HG03280 (cell line): ENCODE measurements around the gene SLC4A1.

Experiments used
- ATAC-seq: cut with Tn5 transposase; IDR thresholded peaks from one replicate; pipeline ENCODE4 v1.9.1; 2021; ENCODE audit warnings: mild to moderate bottlenecking, moderate library complexity; ENCODE audit not compliant: unreplicated experiment

The SLC4A1 gene

DNA sequence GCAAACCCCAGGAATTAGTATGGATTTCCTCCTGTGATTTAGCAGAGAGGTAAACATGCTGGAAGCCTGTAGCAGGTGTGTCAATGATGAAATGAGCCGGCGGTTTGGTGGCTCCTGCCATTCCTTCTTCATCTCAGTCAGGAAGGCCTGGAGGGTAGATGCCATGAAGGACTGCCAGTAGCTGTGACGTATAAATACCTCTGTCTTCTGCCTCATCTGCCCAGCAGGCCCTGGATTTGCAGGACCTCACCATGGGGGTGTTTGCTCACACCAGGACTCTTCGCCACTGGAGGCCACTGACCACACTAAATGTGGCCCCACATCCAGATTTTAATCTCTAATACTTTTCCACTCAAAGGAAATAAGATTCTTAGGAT is 16.1 kb upstream of the SLC4A1 start:
- ATAC-seq = no peak

DNA sequence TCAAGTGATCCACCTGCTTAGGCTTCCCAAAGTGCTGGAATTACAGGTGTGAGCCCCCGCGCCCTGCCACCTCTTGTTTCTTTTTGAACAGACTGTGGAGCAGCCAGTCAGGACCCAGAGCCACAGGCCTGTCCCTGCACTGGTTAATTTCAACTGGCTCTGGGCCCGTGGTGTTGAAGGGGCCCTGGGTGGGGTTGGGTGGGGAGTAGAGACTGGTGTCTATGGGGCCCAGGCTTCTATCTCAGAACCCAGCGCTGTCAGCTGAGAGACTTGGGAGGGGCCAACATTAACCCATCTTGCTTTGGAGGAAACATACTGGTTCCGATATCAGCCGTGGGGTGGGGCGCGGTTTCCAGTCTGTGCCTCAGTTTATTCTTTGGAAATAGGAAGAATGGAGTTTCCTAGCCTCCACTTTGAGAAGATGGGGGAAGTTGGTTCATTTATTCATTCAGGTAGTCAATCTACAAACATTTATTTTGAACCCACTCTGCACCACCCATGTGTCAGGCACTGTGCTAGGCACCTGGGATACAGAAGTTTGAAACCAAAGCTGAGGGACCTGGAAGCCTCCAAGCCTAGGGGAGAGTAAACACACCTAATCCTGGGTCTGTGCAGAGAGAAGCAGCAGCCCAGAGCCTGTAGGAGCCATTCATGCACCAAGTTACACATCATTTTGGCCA is 15.5 kb upstream of the SLC4A1 start:
- ATAC-seq = no peak

DNA sequence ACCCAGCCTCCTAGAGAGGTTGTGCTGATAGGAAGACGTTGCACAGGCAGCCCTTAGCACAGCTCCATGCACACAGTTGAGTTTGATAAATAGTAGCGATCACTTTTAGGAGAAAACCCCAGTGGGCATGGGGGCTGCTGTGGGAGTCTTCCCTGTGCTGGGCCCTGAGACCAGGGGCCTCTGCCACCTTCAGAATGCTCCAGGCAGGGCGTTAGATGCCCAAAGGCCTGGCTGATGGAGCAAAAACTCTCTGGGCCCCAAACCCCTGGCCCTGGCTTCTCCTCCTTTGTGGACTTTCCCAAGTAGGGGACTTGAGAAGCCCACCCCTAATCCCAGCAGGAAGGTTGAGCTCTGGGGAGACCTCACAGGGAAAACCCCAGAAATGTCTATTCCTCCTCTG is 14.3 kb upstream of the SLC4A1 start:
- ATAC-seq = no peak

DNA sequence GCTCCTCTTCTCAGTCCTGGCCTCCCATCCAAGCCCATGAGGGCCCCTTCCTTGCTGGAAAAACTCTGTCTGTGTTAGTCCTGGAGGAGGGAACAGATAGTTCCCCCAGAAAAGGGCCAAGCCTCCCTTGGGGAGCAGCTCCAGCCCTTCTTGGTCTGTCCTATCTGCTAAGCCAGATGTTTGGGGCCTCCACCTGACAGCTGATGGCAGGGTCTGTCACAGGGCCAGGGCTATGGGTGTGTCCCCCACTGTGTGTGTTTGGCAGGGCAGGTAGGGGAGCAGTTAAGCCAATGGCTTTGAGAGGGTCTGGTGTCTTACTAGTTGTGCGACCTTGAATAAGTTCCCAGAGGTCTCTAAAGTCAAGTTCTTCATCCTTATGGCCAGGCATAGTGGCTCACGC is 13.6 kb upstream of the SLC4A1 start:
- ATAC-seq = no peak

DNA sequence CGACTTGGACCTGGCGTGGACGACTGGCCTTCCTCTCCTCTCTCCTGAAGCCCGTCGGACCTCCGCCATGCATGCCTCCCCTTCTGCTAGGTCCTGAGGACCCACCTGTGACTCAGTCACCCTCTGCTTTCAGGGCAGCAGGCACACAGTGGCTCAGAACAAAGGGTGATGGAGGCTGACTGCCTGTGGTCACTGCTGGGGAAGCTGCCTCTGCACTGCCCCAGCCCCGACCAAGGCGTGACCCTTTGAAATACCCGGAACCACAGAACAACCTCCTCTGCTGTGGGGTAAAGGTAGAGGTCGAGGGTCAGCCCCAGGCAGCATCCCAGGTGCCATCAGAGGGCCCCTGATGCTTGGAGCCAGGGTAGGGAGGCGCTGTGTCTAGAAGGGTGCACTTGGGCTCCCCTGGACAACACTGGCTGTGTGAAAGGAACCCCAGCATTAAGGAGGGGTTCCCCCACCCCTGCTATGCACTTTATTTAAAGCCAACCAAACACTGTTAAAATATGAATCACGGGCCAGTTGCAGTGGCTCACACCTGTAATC is 12.5 kb upstream of the SLC4A1 start:
- ATAC-seq = no peak

DNA sequence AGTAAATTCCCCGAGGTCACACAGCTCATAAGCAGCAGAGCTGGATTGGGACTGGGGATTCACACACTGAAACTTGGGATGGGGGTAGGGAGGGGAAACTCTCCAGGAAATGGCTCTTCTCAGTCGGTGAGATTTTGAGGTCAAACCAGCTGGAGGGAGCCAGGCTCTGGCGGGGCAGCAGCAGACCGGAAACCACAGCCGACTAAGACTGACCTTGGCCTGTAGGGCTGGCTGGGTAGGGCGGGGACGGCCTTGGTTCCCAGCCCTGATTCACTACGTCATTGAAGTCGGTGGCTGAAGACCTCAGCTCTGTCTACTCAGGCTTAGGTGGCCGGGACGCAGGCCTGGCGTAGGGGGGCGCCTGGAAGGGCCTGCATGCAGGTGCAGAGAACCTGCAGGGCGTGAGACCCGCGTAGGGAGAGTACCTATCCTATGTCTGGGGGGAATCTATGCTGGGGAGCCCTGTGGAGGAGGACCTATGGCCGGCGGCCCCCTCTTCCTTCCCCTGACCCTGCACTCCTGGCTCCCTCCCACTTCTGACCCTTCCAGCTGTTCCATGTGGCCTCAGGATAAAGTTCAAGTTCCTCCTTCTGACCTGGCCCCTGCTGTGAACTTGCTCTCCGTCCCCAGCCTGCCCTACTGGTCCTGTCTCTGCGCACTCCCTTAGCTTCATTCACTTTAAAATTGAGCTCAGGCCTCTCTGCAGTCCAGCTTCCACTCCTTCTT is 11.9 kb upstream of the SLC4A1 start:
- peak; percentile 87 for ATAC-seq

DNA sequence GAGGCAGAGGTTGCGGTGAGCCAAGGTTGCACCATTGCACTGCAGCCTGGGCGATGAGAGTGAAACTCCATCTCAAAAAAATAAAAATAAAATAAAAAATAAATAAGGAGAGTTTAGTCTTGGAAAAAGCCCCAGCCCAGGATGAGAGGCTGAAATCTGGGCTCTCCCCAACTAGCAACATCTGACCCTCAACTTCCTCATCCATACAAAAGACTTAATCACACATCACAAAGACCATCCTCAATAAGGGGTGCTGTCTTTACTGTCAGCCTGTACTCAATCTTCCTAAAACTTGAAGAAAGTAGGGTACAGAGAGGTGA is 11.4 kb upstream of the SLC4A1 start:
- no peak for ATAC-seq

DNA sequence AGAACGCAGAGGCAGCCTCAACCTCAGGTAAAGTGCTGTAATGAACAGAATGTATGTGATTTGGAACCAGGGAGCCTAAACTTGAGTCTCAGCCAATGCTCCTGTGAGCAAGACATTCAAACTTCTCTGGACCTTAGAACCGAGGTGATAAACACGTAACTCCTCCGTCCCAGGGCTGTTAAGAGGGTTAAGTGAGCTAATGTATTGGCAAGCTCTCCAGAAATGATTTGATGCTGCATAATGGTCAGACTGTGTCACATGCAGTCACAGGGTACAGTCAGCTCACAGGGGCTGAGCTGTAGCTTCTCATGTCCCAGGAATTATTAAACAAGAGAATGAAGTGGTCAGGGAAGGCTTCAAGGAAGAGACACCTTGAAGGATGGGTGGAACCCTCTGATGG is 10.0 kb upstream of the SLC4A1 start:
- ATAC-seq = no peak

DNA sequence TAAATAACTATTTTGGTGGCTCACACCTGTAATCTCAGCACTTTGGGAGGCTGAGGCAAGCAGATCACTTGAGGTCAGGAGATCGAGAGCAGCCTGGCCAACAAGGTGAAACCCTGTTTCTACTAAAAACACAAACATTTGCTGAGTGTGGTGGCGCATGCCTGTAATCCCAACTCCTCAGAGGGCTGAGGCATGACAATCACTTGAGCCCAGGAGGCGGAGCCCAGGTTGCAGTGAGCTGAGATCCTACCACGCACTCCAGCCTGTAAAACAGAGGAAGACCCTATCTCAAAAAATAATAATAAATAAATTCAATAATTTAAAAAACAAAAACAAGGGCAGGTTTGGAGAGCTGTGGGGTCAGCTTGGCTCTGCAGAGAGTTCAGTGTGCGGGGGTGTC is 5.7 kb upstream of the SLC4A1 start:
- ATAC-seq = no peak

DNA sequence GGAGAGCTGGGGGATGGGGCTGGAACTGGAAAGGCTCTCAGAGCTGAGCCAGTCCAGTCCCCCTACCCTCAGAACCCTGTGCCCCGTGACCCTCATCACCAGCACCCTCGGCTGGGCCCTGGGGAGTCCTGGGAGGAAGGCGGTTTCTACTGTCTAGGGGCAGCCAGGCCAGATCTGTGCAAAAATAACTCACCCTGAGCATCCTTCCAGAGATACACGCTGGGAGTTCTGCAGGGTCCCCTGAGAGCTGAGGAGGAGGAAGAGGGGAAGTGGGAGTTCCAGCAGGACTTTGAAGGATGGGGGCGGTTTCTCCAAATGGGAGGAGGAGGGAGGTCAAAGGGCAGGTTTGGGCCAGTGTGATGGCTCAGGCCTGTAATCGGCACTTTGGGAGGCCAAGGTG is 5.0 kb upstream of the SLC4A1 start:
- no peak for ATAC-seq

DNA sequence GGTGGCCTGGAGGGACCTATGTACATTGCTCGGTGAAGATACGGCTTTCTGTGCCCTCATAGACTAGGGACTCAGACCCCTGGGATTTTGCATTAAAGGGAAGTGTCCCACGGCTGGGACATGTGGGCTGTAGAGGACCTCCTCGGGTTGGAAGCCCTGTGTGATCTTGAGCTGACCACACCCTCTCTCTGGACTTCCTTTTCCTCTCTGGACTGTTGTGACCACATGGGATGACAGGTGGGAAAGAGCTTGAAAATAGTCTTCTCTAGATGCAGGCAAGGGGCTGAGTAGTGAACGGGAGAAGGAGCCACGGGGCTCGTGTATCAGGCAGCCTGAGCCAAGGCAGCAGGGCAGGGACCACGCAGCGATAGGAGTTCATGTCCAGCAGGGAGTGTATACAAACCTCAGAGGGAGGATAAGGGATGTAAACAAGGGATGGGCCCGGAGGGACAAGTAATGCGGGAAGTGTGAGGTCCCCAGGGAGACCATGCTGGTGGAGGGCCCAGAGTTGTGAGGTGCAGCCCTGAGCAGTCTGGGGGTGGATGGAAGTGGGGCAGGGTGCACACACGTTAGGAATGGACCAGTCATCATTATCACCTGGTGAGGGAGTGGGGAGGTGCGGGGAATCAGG is 4.5 kb upstream of the SLC4A1 start:
- ATAC-seq = no peak

DNA sequence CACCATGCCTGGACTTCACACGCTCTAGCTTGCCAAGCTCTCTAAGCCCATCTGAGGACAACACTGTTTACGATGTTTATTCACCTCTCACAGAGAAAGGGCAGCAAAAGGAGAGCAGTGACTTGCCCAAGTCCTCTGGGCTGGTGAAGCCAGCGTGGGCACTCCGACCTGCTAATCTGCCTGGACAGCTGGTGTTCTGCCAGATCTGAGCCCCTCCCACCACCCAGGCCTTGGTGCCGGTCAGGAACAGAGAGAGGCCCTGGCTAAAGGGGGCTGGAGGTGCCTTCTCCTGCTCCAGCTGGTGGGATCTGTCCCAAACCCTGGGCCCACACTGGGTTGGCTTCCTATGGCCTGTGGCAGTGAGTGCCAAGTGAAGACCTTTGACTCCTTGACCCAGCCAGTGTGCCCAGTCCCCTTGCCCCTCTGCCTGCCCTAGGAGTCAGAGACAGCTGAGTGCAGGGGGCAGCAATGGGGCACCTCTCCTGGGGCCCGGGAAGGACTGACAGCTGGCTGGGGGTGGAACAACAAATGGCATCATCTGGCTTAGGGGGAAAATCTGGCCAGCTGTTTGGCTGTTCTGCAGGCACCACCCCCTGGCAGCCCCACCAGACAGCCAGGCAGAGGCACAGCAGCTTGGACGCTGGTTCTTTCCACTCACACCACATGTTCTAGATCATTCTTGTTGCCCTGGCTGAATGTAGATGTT is 1.8 kb upstream of the SLC4A1 start:
- no peak for ATAC-seq

DNA sequence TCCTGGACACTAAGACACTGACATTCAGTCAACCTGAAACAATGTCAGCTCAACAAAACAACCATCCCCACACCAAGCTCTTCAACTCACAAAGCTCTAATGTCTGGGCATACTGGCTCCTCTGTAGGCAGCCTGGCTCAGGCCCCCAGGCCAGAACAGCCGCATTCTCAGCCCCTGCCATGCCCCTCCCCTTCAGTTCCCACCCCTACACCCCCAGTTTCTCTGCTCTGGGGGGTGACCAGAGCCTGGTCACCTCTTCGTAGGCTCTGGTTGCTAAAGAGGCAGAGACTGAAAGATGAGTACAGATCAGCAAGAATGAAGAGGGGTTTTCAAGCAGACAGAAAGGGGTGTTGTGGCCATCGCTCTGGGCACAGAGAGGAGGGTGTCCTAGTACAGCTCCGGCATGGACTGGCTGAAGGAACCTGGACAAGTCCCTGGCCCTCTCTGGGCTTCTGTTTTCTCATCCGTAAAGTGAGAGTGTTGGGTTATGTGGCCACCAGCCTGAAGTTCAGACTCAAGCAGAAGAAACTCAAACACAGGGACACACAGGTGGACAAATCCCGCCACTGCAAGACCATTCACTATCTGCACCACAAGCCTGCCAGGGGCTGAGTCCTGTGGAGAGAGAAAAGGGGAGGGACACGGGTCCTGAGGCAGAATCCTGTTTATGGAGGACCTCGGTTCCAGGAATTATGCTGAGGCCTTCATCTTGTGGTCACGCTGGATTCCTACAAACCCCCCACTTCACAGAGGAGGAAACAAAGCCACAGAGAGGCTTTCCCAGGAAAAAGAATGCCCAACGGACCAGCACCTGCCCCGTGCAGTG is 987 bp upstream of the SLC4A1 start:
- ATAC-seq = no peak

DNA sequence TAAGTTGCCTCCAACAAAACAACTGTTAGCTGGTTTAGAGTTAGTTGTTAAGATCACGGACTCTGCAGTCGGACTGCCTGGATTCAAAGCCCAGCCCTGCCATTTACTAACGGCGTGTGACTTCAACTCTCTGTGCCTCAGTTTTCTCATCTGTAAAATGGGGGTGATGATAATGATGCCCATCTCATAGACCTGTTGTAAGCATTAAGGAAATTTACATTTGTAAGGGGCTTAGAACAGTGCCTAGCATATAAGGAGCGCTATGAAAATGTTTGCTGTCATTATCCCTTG is 825 bp downstream of the SLC4A1 start:
- ATAC-seq = no peak

DNA sequence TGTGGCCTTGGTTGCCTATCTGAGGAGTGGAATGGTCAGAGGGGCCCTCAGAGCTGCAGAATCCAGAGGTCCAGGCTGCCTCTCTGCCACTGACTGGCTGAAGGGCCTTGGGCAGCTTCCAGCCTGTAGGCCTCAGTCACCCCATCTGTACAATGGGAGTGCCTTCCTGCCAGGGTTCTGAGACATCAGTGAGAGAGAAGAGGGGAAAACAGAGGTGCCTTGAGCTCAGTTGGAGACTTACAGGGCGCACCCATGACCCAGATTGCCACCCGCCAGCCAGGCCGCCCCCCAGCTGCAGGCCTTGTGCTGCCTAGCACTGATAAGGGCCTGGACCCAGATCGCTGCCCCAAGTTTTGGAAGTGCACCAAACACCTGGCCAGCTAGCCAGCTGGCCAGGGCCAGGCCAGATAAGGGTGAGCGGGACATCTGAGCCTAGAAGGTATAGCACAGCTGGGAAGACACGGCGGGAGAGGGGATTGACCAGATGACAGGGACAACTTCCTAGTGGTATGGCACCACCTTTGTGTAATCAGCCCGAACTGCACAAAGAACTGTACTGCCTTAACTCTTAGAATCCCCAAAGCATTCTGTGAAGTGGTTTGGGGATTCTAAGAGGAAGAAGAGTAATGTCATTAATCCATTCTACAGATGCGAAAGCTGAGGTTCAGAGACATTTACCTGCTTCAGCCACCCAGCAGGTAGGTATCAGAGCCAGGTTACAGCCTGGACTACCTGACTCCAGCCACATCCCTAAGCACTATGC is 1.4 kb downstream of the SLC4A1 start:
- no peak for ATAC-seq

DNA sequence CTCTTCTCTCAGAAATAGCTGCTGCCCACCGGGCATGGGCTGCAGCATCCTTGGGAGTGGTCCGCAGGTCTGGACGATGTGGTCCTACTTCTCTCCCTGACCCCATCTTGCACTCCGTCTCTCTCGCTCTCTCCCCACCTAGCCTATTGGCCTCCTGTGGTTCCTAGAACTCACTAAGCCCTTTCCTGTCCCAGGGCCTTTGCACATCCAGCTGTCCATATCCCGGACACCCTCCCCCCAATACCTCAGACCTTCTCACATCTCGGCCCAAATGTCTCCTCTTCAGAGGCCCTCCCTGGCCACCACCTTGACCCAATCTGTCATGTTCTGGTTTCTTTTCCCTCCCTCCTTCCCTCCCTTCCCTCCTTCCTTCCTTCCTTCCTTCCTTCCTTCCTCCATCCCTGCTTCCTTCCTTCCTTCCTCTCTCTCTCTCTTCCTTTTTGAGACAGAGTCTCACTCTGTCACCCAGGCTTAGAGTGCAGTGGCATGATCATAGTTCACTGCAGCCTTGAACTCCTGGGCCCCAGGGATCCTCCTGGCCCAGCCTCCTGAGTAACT is 4.5 kb downstream of the SLC4A1 start:
- no peak for ATAC-seq

DNA sequence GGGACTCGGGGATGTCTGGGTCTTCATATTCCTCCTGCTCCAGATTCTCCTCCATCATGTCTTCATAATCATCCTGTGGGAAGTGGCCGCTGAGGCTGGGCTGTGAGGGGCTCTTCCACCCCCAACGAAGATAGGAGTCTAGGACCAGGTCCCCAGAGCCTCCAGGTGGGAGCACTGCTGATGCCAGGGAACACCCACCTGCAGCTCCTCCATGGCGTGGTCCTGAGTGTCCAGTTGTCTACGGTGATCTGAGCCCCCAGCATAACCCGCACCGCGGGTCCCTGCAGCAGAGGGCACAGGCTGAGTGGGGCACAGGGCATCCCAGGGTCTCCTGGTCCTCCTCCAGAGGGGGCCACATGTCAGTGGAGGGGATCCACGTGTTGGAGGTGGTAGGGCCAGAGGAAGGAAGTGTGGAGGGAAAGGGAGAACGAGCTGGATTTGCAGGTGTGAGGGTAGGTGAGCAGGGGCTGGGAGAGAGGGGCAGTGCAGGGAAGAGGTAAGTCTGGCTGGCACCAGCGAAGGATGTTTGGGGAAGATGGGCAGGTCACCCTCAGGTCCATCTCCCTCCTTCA is 5.2 kb downstream of the SLC4A1 start:
- no peak for ATAC-seq

DNA sequence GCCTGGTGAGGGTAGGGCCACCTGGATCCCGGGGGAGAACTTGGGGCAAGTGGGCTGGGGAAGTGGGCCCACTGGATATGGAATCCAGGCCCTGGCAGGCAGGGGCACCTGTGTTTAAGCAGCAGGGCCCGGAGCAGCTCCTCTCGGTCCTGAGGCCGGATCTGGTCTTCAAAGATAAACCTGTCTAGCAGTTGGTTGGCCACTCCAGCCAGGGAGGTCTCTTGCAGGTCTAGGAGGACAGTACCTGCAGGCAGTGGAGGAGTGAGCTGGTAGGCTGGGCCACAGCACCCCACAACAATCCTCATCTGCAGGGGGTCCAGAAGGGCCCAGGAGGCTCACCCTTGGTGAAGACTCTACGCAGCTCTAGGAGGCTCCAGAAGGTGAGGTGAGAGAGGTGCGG is 7.6 kb downstream of the SLC4A1 start:
- ATAC-seq = no peak

DNA sequence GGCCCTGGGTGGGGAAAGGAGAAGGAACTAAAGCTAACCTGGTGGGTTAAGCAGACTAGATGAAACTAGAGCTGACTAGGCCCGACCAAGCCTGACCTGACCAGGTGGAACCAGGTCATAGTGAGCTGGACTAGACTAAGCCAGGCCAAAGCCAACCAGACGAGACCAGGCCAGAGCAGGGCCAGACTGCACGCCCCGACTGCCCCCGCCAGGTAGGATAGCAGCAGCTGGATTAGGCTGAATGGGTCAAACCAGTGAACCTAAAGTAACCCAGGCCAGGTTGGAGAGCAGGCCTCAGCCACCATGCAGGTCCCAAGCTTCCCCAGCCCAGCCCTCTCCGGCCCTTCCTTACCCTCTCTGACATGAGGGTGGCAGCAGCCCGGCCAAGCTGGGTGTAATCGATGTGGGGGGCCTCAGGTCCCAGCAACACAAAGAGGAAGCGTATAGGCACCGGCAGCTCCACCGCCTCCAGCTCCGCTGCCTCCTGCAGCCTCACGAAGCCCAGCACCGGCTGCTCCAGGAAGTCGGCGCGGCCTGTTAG is 9.1 kb downstream of the SLC4A1 start:
- ATAC-seq = no peak
